HuH-7.5 (cell line): ENCODE measurements around the gene NCOA7.
A peak's percentile ranks its signal among the peaks of the same experiment; 100 is the strongest.

Source experiments
- DNase-seq: peaks from one replicate; pipeline ENCODE4 v3.0.0; 2011; ENCODE audit warnings: low spot score

The NCOA7 gene

GRCh38 chr6:125790358-125791150 lies at the start of gene NCOA7:
TSS of gene NCOA7 (plus strand) at chr6:125790960. CDS start at chr6:125815355, 24,395 bp downstream.
- DNase-seq = peak; percentile 59

- no peak for DNase-seq
These were observed 49.4 kb upstream of the NCOA7 start for GRCh38 chr6:125741336-125741735.

GRCh38 chr6:125742024-125742423 lies 48.7 kb upstream of the NCOA7 start:
- DNase-seq = no peak

- no peak for DNase-seq
These were observed 48.2 kb upstream of the NCOA7 start for GRCh38 chr6:125742464-125743120.

GRCh38 chr6:125743604-125744003 lies 47.2 kb upstream of the NCOA7 start:
- no peak for DNase-seq

GRCh38 chr6:125745281-125746018 lies 45.3 kb upstream of the NCOA7 start:
- DNase-seq = no peak

- DNase-seq = no peak
These were observed 44.7 kb upstream of the NCOA7 start for GRCh38 chr6:125746019-125746414.

GRCh38 chr6:125746731-125747588 lies 43.8 kb upstream of the NCOA7 start:
- DNase-seq = peak; percentile 67

GRCh38 chr6:125747589-125748405 lies 43.0 kb upstream of the NCOA7 start:
- DNase-seq = peak; percentile 33

- DNase-seq = peak; percentile 50
These were observed 42.2 kb upstream of the NCOA7 start for GRCh38 chr6:125748406-125749172.

- DNase-seq = peak; percentile 87
These were observed 41.4 kb upstream of the NCOA7 start, which contains the start of gene HEY2 for GRCh38 chr6:125749173-125749864. TSS of gene HEY2 (plus strand) at chr6:125749632. CDS start at chr6:125749777, 145 bp downstream.

GRCh38 chr6:125749865-125750691 lies 40.7 kb upstream of the NCOA7 start:
- peak; percentile 43 for DNase-seq

- DNase-seq = no peak
These were observed 39.9 kb upstream of the NCOA7 start for GRCh38 chr6:125750692-125751333.

- no peak for DNase-seq
These were observed 39.3 kb upstream of the NCOA7 start for GRCh38 chr6:125751334-125751916.

- DNase-seq = no peak
These were observed 38.0 kb upstream of the NCOA7 start for GRCh38 chr6:125752773-125753172.

- DNase-seq = no peak
These were observed 37.4 kb upstream of the NCOA7 start for GRCh38 chr6:125753218-125753936.

- no peak for DNase-seq
These were observed 36.9 kb upstream of the NCOA7 start for GRCh38 chr6:125753937-125754259.
